Glutamatergic neuron (in vitro differentiated cells): ENCODE measurements around the gene GNG5. TPM values are rescaled to one million over a fixed set of nuclear protein-coding genes. Genes with fewer than 3 reads are reported as not detected.

Experiments
- DNase-seq: peaks from one replicate; pipeline ENCODE4 v3.0.0; 2022
- H3K27ac Mint-ChIP-seq: one replicate; pipeline ENCODE4 v1.8.0; 2020; ENCODE audit warnings: mild to moderate bottlenecking, mixed read lengths, inconsistent platforms; ENCODE audit not compliant: unreplicated experiment
- H3K27me3 Mint-ChIP-seq: one replicate; pipeline ENCODE4 v1.8.0; 2020; ENCODE audit warnings: mild to moderate bottlenecking, moderate library complexity, mixed read lengths, inconsistent platforms; ENCODE audit not compliant: unreplicated experiment
- H3K36me3 Mint-ChIP-seq: one replicate; pipeline ENCODE4 v1.8.0; 2020; ENCODE audit warnings: mild to moderate bottlenecking, mixed read lengths, inconsistent platforms; ENCODE audit not compliant: unreplicated experiment
- H3K4me1 Mint-ChIP-seq: one replicate; pipeline ENCODE4 v1.8.0; 2020; ENCODE audit warnings: mild to moderate bottlenecking, low read depth, mixed read lengths, inconsistent platforms; ENCODE audit not compliant: unreplicated experiment
- H3K4me3 Mint-ChIP-seq: one replicate; pipeline ENCODE4 v1.8.0; 2020; ENCODE audit warnings: mild to moderate bottlenecking, mixed read lengths, inconsistent platforms; ENCODE audit not compliant: unreplicated experiment
- H3K9me3 Mint-ChIP-seq: one replicate; pipeline ENCODE4 v1.8.0; 2020; ENCODE audit warnings: mild to moderate bottlenecking, moderate library complexity, mixed read lengths, inconsistent platforms; ENCODE audit not compliant: unreplicated experiment
- total RNA-seq: library from RNA; stranded (reverse); fragmentation: NEBNext Ultra II Directional; extraction: Animal tissue kit (Norgen Biotek cat#: 25700); gene quantifications from one replicate; pipeline ENCODE4 v1.2.1, GENCODE V29; 2021; ENCODE audit not compliant: unreplicated experiment
- TF ChIP-seq, protein P1 (sequence below): fragments of 200-600 bp; sonication (generic); IDR thresholded peaks from one replicate; pipeline ENCODE4 v1.5.0; 2021; ENCODE audit not compliant: partially characterized antibody, unreplicated experiment

GNG5 gene
- total RNA-seq, 1 donor from 2014 or later, result 101 TPM

DNA sequence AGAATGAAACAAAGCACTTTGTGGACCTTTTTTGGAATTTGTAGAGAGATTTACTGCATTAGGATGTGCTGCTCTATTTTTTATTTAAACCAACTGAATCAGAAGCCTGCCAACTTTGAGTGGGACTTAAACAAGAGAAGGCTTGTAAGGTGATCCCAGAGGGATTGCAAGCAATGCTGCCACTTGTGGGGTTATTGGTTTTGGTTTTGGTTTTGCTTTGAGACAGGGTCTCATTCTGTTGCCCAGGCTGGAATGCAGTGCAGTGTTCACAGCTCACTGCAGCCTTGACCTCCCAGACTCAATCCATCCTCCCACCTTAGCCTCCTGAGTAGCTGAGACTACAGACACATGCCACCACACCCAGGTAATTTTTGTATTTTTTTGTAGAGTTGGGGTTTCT is 32.2 kb upstream of the GNG5 start:
- TF ChIP-seq, protein P1, sequence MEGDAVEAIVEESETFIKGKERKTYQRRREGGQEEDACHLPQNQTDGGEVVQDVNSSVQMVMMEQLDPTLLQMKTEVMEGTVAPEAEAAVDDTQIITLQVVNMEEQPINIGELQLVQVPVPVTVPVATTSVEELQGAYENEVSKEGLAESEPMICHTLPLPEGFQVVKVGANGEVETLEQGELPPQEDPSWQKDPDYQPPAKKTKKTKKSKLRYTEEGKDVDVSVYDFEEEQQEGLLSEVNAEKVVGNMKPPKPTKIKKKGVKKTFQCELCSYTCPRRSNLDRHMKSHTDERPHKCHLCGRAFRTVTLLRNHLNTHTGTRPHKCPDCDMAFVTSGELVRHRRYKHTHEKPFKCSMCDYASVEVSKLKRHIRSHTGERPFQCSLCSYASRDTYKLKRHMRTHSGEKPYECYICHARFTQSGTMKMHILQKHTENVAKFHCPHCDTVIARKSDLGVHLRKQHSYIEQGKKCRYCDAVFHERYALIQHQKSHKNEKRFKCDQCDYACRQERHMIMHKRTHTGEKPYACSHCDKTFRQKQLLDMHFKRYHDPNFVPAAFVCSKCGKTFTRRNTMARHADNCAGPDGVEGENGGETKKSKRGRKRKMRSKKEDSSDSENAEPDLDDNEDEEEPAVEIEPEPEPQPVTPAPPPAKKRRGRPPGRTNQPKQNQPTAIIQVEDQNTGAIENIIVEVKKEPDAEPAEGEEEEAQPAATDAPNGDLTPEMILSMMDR, result no peak
- H3K4me1 Mint-ChIP-seq, result no peaks in the 10 kb centered on the region
- H3K36me3 Mint-ChIP-seq, result no peaks in the 10 kb centered on the region
- H3K9me3 Mint-ChIP-seq, result no peaks in the 10 kb centered on the region
- DNase-seq, result no peak
- H3K4me3 Mint-ChIP-seq, result no peak overlapping the region
- no peaks in the 10 kb centered on the region for H3K27me3 Mint-ChIP-seq
- H3K27ac Mint-ChIP-seq, result no peak overlapping the region

- Mint-ChIP-seq H3K4me3 (no peak overlapping the region), H3K36me3 (no peaks in the 10 kb centered on the region), H3K27ac (no peak overlapping the region), H3K4me1 (no peaks in the 10 kb centered on the region), H3K27me3 (no peaks in the 10 kb centered on the region), H3K9me3 (no peaks in the 10 kb centered on the region)
- DNase-seq, result no peak
- TF ChIP-seq, protein P1, result no peak
Observed at GRCh38 chr1:84525779-84526178, 19.4 kb upstream of the GNG5 start.

- Mint-ChIP-seq H3K36me3 (no peaks in the 10 kb centered on the region), H3K4me1 (no peaks in the 10 kb centered on the region), H3K27me3 (no peaks in the 10 kb centered on the region), H3K27ac (no peak overlapping the region), H3K4me3 (no peak overlapping the region), H3K9me3 (no peaks in the 10 kb centered on the region)
- DNase-seq, result no peak
- TF ChIP-seq, protein P1, result no peak
Observed at GRCh38 chr1:84524590-84524989, 18.2 kb upstream of the GNG5 start.

DNA sequence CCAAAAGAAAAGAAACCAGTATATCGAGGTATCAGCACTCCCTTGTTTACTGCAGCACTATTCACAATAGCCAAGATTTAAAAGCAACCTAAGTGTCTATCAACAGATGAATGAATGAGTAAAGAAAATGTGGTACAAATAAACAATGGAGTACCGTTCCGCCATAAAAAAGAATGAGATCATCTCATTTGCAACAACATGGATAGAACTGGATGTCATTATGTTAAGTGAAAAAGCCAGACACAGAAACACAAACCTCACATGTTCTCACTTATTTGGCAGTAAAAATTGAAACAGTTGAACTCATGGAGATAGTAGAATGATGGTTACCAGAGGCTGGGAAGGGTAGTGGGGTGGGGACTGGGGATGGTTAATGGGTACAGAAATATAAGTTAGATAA is 4.3 kb upstream of the GNG5 start:
- Mint-ChIP-seq H3K27me3 (no peaks in the 10 kb centered on the region), H3K4me3 (no peak overlapping the region), H3K9me3 (no peaks in the 10 kb centered on the region), H3K36me3 (no peaks in the 10 kb centered on the region), H3K27ac (no peak overlapping the region), H3K4me1 (no peaks in the 10 kb centered on the region)
- DNase-seq, result no peak
- TF ChIP-seq, protein P1, result no peak

- Mint-ChIP-seq H3K4me3 (no peak overlapping the region), H3K36me3 (peaks cover 5% of the 10 kb centered on the region), H3K4me1 (no peaks in the 10 kb centered on the region), H3K27ac (no peak overlapping the region), H3K9me3 (peaks cover 4% of the 10 kb centered on the region), H3K27me3 (peaks cover 4% of the 10 kb centered on the region)
- TF ChIP-seq, protein P1, result no peak
- DNase-seq, result no peak
Observed at GRCh38 chr1:84510165-84510564, 3.8 kb upstream of the GNG5 start.
